Activated CD8-positive, alpha-beta T cell treated with anti-CD3 and anti-CD28 coated beads, Interleukin-2, amount 10 ng/mL, durations not matched to agents 7 days and 5 days (primary cell): Measurements from ENCODE around the gene ZFHX2. TPM values are rescaled to one million over a fixed set of nuclear protein-coding genes. Genes with fewer than 3 reads are reported as not detected.
A peak's percentile ranks its signal among the peaks of the same experiment; 100 is the strongest.

Experiments
- ATAC-seq: fragments of 150-1000 bp; cut with Tn5 transposase; one replicate; pipeline ENCODE4 v1.10.0; 2021; ENCODE audit warnings: moderate library complexity
- CTCF ChIA-PET: fragments of 350-600 bp; sonication (Branson Sonifier 250); formaldehyde crosslinking; loops from one replicate; lab custom pipeline; 2021; ENCODE audit warnings: antibody characterized with exemption; lab: Charles Lee
- POLR2A ChIA-PET: fragments of 350-600 bp; sonication (Branson Sonifier 250); formaldehyde crosslinking; loops from one replicate; lab custom pipeline; 2021; ENCODE audit warnings: antibody characterized with exemption; lab: Charles Lee
- DNase-seq: peaks from one replicate; pipeline ENCODE4 v3.0.0-alpha.2; 2020
- H3K27ac Mint-ChIP-seq: one replicate; pipeline ENCODE4 v1.8.0; 2021; ENCODE audit warnings: mild to moderate bottlenecking, mixed read lengths
- H3K27me3 Mint-ChIP-seq: one replicate; pipeline ENCODE4 v1.8.0; 2021; ENCODE audit warnings: low read depth, mixed read lengths
- H3K36me3 Mint-ChIP-seq: one replicate; pipeline ENCODE4 v1.8.0; 2021; ENCODE audit warnings: low read depth, mixed read lengths
- H3K4me1 Mint-ChIP-seq: one replicate; pipeline ENCODE4 v1.8.0; 2021; ENCODE audit warnings: low read depth, mixed read lengths
- H3K4me3 Mint-ChIP-seq: one replicate; pipeline ENCODE4 v1.8.0; 2021; ENCODE audit warnings: mild to moderate bottlenecking, mixed read lengths
- H3K9me3 Mint-ChIP-seq: one replicate; pipeline ENCODE4 v1.8.0; 2022; ENCODE audit warnings: mixed read lengths; ENCODE audit not compliant: insufficient read depth
- total RNA-seq, 2 experiments: library from RNA; stranded (reverse); gene quantifications; one replicate each; pipeline ENCODE4 v1.2.3, GENCODE V29; 2021

Gene ZFHX2
- total RNA-seq, 2 experiments from 2014 or later = 0.90 to 1.5 TPM

DNA sequence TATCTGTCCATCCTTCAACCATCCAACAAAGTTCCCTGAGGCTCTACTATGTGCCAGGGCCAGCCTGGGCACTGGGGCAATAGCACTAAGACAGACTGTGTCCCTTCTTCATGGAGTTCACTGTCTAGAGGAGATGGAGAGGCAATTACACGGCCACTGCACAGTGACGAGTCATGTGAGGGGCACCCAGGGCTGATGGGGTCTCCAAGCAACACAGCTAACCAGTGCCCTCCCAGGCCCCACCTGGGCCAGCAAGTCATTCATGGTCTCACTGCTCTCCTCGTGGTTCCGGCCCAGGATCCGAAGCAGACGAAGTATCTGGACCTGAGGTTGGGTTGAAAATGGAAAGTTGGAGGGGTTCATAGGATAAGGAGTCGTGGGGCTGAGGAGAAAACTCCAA, 13.3 kb upstream of the ZFHX2 start:
- no peaks in the 10 kb centered on the region for H3K27me3 Mint-ChIP-seq
- H3K4me1 Mint-ChIP-seq = peaks cover 49% of the 10 kb centered on the region
- H3K27ac Mint-ChIP-seq = no peak overlapping the region
- CTCF ChIA-PET = interaction anchor here (2.9 kb wide), 1 partner anchor 87 kb away, joined by 15 read pairs; no protein-coding TSS in a partner anchor
- POLR2A ChIA-PET = interaction anchor here (0.5 kb wide), 1 partner anchor 15 kb away, joined by 3 read pairs; no protein-coding TSS in a partner anchor
- DNase-seq = no peak
- H3K36me3 Mint-ChIP-seq = peaks cover 60% of the 10 kb centered on the region
- no peaks in the 10 kb centered on the region for H3K9me3 Mint-ChIP-seq
- ATAC-seq = no peak
- no peak overlapping the region for H3K4me3 Mint-ChIP-seq

GRCh38 chr14:23564181-23564812, 12.7 kb upstream of the ZFHX2 start:
- Mint-ChIP-seq H3K27me3 (no peaks in the 10 kb centered on the region), H3K36me3 (peaks cover 65% of the 10 kb centered on the region), H3K4me1 (peaks cover 51% of the 10 kb centered on the region), H3K9me3 (no peaks in the 10 kb centered on the region), H3K27ac (no peak overlapping the region), H3K4me3 (no peak overlapping the region)
- POLR2A ChIA-PET = no interaction called here
- DNase-seq (no peak), ATAC-seq (no peak)
- CTCF ChIA-PET = interaction anchor here (1.2 to 10.5 kb wide), 3 partner anchors 18 to 94 kb away, joined by 5 to 266 read pairs (median 5); no protein-coding TSS in a partner anchor

- H3K27me3 Mint-ChIP-seq = no peaks in the 10 kb centered on the region
- peaks cover 72% of the 10 kb centered on the region for H3K36me3 Mint-ChIP-seq
- H3K4me3 Mint-ChIP-seq = no peak overlapping the region
- ATAC-seq = no peak
- peaks cover 47% of the 10 kb centered on the region for H3K4me1 Mint-ChIP-seq
- ChIA-PET CTCF (interaction anchor here (0.7 to 10.5 kb wide), 13 partner anchors 10 to 237 kb away, joined by 3 to 266 read pairs (median 4); no protein-coding TSS in a partner anchor), POLR2A (interaction anchor here (0.5 to 1.2 kb wide), 2 partner anchors 12 to 86 kb away, joined by 3 to 4 read pairs; no protein-coding TSS in a partner anchor)
- no peak for DNase-seq
- H3K27ac Mint-ChIP-seq = no peak overlapping the region
- H3K9me3 Mint-ChIP-seq = no peaks in the 10 kb centered on the region
Measured at GRCh38 chr14:23563473-23564180, 12.1 kb upstream of the ZFHX2 start.

GRCh38 chr14:23562822-23563472, 11.4 kb upstream of the ZFHX2 start:
- POLR2A ChIA-PET = interaction anchor here (0.5 to 1.2 kb wide), 2 partner anchors 11 to 86 kb away, joined by 3 to 4 read pairs; no protein-coding TSS in a partner anchor
- DNase-seq = peak; percentile 65

DNA sequence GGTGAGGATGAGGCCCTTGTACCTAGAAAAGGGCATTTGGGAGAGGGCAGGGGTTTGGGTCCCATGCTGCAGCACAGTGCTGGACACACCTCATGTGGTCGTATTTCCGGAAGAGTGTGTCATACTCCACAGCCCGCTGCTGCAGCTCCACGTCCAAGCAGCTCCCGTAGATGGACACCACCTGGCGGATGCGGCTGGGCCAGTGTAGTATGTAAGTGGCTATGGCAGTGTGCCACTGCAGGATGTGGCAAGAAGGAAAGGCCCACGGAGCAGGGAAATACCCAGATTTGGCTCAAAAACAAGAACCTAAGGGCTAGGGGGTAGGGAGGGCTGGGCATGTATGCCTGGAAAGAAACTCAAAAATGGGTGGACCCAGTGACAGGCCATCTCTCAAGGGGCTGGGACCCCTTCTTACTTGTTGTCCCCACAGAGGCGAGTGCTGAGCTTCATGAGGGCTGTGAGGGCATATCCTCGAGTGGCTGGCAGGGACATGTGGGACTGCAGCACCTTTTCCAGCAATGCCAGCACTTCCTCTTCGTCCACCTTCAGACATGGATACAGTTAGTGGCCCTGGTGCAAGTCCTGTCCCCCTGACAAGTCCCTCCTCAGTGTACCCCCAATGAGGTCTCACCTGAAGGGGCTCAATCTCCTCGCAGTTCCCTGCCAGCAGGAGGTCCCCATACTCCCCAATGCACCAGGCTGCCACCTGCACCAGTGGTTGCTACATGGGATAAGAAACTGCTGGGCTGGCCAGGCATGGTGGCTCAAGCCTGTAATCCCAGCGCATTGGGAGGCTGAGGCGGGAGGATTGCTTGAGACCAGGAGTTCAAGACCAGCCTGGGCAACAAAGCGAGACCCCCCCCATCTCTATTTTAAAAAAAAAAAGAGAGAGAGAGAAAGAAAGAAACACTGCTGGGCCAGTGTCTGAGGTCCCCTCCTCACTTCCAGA, 10.6 kb upstream of the ZFHX2 start:
- peaks cover 38% of the 10 kb centered on the region for H3K4me1 Mint-ChIP-seq

More at GRCh38 chr14:23562822-23563472, 11.4 kb upstream of the ZFHX2 start:
- H3K27ac Mint-ChIP-seq = no peak overlapping the region
- H3K27me3 Mint-ChIP-seq = no peaks in the 10 kb centered on the region
- CTCF ChIA-PET = interaction anchor here (0.7 to 10.5 kb wide), 13 partner anchors 9 to 236 kb away, joined by 3 to 266 read pairs (median 4); no protein-coding TSS in a partner anchor
- H3K9me3 Mint-ChIP-seq = no peaks in the 10 kb centered on the region
- H3K36me3 Mint-ChIP-seq = peaks cover 75% of the 10 kb centered on the region
- H3K4me3 Mint-ChIP-seq = no peak overlapping the region
- ATAC-seq = no peak
- peaks cover 40% of the 10 kb centered on the region for H3K4me1 Mint-ChIP-seq

GRCh38 chr14:23561259-23561658, 9.7 kb upstream of the ZFHX2 start:
- peaks cover 67% of the 10 kb centered on the region for H3K36me3 Mint-ChIP-seq
- ChIA-PET POLR2A (no interaction called here), CTCF (interaction anchor here (1.1 to 10.5 kb wide), 5 partner anchors 8 to 80 kb away, joined by 3 to 266 read pairs (median 8); partner anchors contain the start of gene ZFHX2)

More for the DNA sequence above, 10.6 kb upstream of the ZFHX2 start:
- Mint-ChIP-seq H3K4me3 (no peak overlapping the region), H3K36me3 (peaks cover 71% of the 10 kb centered on the region), H3K9me3 (no peaks in the 10 kb centered on the region), H3K27me3 (no peaks in the 10 kb centered on the region), H3K27ac (no peak overlapping the region)
- ChIA-PET CTCF (interaction anchor here (1.0 to 10.5 kb wide), 10 partner anchors 20 to 235 kb away, joined by 3 to 266 read pairs (median 4); no protein-coding TSS in a partner anchor), POLR2A (interaction anchor here (1.2 kb wide), 1 partner anchor 85 kb away, joined by 4 read pairs; no protein-coding TSS in a partner anchor)
- no peak for DNase-seq
- no peak for ATAC-seq

GRCh38 chr14:23559926-23560520, 8.5 kb upstream of the ZFHX2 start:
- CTCF ChIA-PET = interaction anchor here (0.7 to 10.5 kb wide), 23 partner anchors 8 to 239 kb away, joined by 3 to 266 read pairs (median 7); partner anchors contain the start of genes AP1G2, PABPN1 and ZFHX2

More at GRCh38 chr14:23561259-23561658, 9.7 kb upstream of the ZFHX2 start:
- Mint-ChIP-seq H3K27ac (no peak overlapping the region), H3K27me3 (no peaks in the 10 kb centered on the region), H3K4me1 (peaks cover 38% of the 10 kb centered on the region), H3K9me3 (no peaks in the 10 kb centered on the region), H3K4me3 (no peak overlapping the region)
- no peak for ATAC-seq
- no peak for DNase-seq

DNA sequence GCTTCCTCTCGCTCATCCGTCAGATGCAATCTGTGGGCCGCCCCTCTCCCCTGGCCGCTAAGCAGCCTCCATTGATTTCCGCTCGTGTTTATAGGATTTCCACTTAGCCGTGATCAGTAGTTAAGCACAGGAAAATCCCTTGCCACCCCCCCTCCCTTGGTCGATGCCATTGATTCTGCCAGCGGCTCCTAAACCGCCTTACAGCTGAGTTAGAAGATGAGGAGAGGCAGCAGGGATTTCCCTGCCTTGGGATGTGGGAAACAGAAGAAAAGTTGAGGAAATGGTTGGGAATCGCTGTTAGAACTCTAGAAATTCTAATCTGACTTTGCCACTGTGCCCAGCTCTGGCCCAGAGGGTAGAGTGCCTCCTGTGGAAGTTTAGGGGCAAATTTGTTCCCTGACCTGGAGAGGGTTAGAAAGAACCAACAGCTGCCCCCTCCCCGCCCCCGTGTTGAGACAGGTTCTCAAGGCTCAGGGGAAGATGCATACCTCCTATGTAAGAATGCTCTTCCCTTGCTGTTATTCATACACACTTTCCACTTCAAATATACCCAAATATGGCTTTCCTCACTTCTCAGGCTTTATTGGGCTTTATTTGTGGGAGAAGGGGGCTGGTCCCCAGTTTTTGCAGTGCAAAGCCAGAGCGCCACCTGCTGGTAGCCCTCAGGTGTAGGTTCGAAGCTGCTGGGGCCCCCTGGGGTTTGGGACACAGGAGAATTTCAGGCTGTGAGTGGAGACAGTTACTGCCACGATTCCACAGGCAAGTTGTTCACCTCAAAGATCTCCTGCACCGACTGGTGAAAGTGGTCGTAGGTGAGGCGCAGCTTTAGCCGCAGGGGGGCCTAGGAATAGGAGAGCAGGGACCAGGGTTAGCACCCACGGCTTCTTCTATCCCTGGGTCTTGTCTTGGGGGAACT, 7.7 kb upstream of the ZFHX2 start:
- ChIA-PET POLR2A (interaction anchor here (0.7 to 2.9 kb wide), 3 partner anchors 8 to 238 kb away, joined by 3 to 13 read pairs (median 9); partner anchors contain the start of gene AP1G2), CTCF (interaction anchor here (0.7 to 10.5 kb wide), 23 partner anchors 9 to 294 kb away, joined by 3 to 266 read pairs (median 6); partner anchors contain the start of genes AP1G2 and PABPN1)
- Mint-ChIP-seq H3K4me1 (peaks cover 39% of the 10 kb centered on the region), H3K4me3 (no peak overlapping the region), H3K36me3 (peaks cover 52% of the 10 kb centered on the region), H3K27ac (no peak overlapping the region), H3K27me3 (no peaks in the 10 kb centered on the region), H3K9me3 (no peaks in the 10 kb centered on the region)
- ATAC-seq (no peak), DNase-seq (peak; percentile 75)

More at GRCh38 chr14:23559926-23560520, 8.5 kb upstream of the ZFHX2 start:
- Mint-ChIP-seq H3K9me3 (no peaks in the 10 kb centered on the region), H3K27ac (peak overlapping the region; percentile 16), H3K27me3 (no peaks in the 10 kb centered on the region), H3K4me3 (no peak overlapping the region), H3K36me3 (peaks cover 58% of the 10 kb centered on the region), H3K4me1 (peaks cover 37% of the 10 kb centered on the region)
- POLR2A ChIA-PET = interaction anchor here (0.9 to 2.4 kb wide), 2 partner anchors 8 to 81 kb away, joined by 3 to 9 read pairs; partner anchors contain the start of gene ZFHX2
- ATAC-seq (no peak), DNase-seq (no peak)

GRCh38 chr14:23558346-23559009, 6.9 kb upstream of the ZFHX2 start:
- DNase-seq (no peak), ATAC-seq (no peak)
- CTCF ChIA-PET = interaction anchor here (0.6 to 10.5 kb wide), 16 partner anchors 9 to 293 kb away, joined by 3 to 266 read pairs (median 6); partner anchors contain the start of genes AP1G2 and PABPN1
- no peaks in the 10 kb centered on the region for H3K27me3 Mint-ChIP-seq
- no peaks in the 10 kb centered on the region for H3K9me3 Mint-ChIP-seq
- no peak overlapping the region for H3K4me3 Mint-ChIP-seq
- peak overlapping the region; percentile 48 for H3K27ac Mint-ChIP-seq
- POLR2A ChIA-PET = interaction anchor here (0.7 to 2.9 kb wide), 3 partner anchors 9 to 238 kb away, joined by 3 to 13 read pairs (median 9); partner anchors contain the start of gene AP1G2
- H3K4me1 Mint-ChIP-seq = peaks cover 38% of the 10 kb centered on the region
- peaks cover 47% of the 10 kb centered on the region for H3K36me3 Mint-ChIP-seq
